GM12878 (cell line): ENCODE data around the gene CDC27. TPM values are rescaled to one million over a fixed set of nuclear protein-coding genes. Genes with fewer than 3 reads are reported as not detected.
"Not testable (repeated sequence)": the region's sequence is repeated elsewhere in the genome, so short reads cannot be mapped to it uniquely, and the experiment has no call there.

Source experiments
- ATAC-seq: fragments of 200-7000 bp; cut with Tn5 transposase; 3 replicates; pipeline ENCODE4 v1.9.1; 2020; ENCODE audit warnings: mild to moderate bottlenecking, moderate library complexity
- BruUV-seq: library from RNA; stranded (reverse); fragments of 400-500 nt; replicated peaks from 2 replicates; lab custom pipeline; 2021; lab: Mats Ljungman, UMichigan
- CTCF ChIA-PET: fragments of 300-600 bp; sonication (Branson Sonifier 250); formaldehyde crosslinking; extraction: SDS; loops from one replicate; lab custom pipeline; 2021; ENCODE audit warnings: inconsistent platforms; lab: Yijun Ruan, JAX
- POLR2A ChIA-PET: fragments of 350-600 bp; formaldehyde crosslinking; extraction: SDS; loops from one replicate; lab custom pipeline; 2021; ENCODE audit warnings: inconsistent platforms; lab: Charles Lee
- RAD21 ChIA-PET: fragments of 300-600 bp; sonication (Branson Sonifier 250); formaldehyde crosslinking; loops from one replicate; lab custom pipeline; 2023; ENCODE audit warnings: antibody characterized with exemption; ENCODE audit not compliant: unreplicated experiment; lab: Charles Lee
- SMC1A ChIA-PET: fragments of 300-600 bp; sonication (Branson Sonifier 250); formaldehyde crosslinking; loops from one replicate; lab custom pipeline; 2023; ENCODE audit not compliant: unreplicated experiment, uncharacterized antibody; lab: Charles Lee
- DNase-seq: peaks from one replicate; pipeline ENCODE4 v3.0.0-alpha.2; 2011; ENCODE audit warnings: low read depth, low spot score
- FAIRE-seq: peaks from 3 replicates; lab custom pipeline; 2011; peaks lifted over from hg19 to GRCh38; lab: Jason Lieb, UNC
- H2AFZ ChIP-seq: 2 replicates; pipeline ENCODE4 v1.6.0; 2011; ENCODE audit warnings: low read depth, low read length, control low read depth; ENCODE audit not compliant: control insufficient read depth
- H3K27ac ChIP-seq: 2 replicates; pipeline ENCODE4 v1.5.1; 2011; ENCODE audit warnings: control low read depth; ENCODE audit not compliant: control insufficient read depth, insufficient read depth
- H3K27me3 ChIP-seq, 2 experiments: replicated peaks in 1 of 2; 2 replicates each; pipeline versions ENCODE4 v1.6.0 to v1.6.1; 2011; ENCODE audit warnings: low read length in 1 of 2; ENCODE audit not compliant: control insufficient read depth in 2 of 2, insufficient read depth in 2 of 2
- H3K36me3 ChIP-seq, 2 experiments: 2 replicates each; pipeline ENCODE4 v1.5.1; 2011; ENCODE audit warnings: low read length in 1 of 2; ENCODE audit not compliant: control insufficient read depth in 2 of 2, insufficient read depth in 2 of 2
- H3K4me1 ChIP-seq: 2 replicates; pipeline ENCODE4 v1.6.1; 2011; ENCODE audit warnings: mild to moderate bottlenecking, low read length, moderate library complexity, mixed read lengths; ENCODE audit not compliant: control insufficient read depth, insufficient read depth
- H3K4me2 ChIP-seq: 2 replicates; pipeline ENCODE4 v1.6.0; 2011; ENCODE audit warnings: control low read depth; ENCODE audit not compliant: control insufficient read depth, insufficient read depth
- H3K4me3 ChIP-seq: fragments of 200-600 bp; sonication (generic); 2 replicates; pipeline ENCODE4 v1.5.1; 2016
- H3K79me2 ChIP-seq: 2 replicates; pipeline ENCODE4 v1.6.0; 2011; ENCODE audit warnings: low read length; ENCODE audit not compliant: control insufficient read depth, insufficient read depth
- H3K9ac ChIP-seq: 2 replicates; pipeline ENCODE4 v1.8.0; 2011; ENCODE audit warnings: low read length, control low read depth, mixed read lengths; ENCODE audit not compliant: control insufficient read depth, insufficient read depth
- H3K9me3 ChIP-seq: replicated peaks from 3 replicates; pipeline ENCODE4 v1.5.1; 2011; ENCODE audit warnings: mild to moderate bottlenecking, low read length; ENCODE audit not compliant: control insufficient read depth, insufficient read depth
- H4K20me1 ChIP-seq: 2 replicates; pipeline ENCODE4 v1.6.0; 2011; ENCODE audit not compliant: control insufficient read depth, insufficient read depth
- ZNF622 ChIP-seq: fragments of 450-650 bp; IDR thresholded peaks from 2 replicates; pipeline ENCODE4 v1.6.1; 2017; ENCODE audit warnings: mild to moderate bottlenecking, inconsistent platforms
- WGBS: methylation state at CpG from one replicate; pipeline ENCODE4 v1.1.6; 2016; ENCODE audit warnings: low lambda C conversion rate; ENCODE audit not compliant: insufficient replicate concordance, insufficient coverage; ENCODE audit errors: missing lambda C conversion rate; 5-methylcytosine and 5-hydroxymethylcytosine counted together
- in situ Hi-C: fragments of 300-500 bp; cut with MboI; formaldehyde crosslinking; loops from 9 replicates; pipeline ENCODE4 v1.14.3; 2018; ENCODE audit warnings: mixed read lengths
- intact Hi-C: fragments of 100-400 bp; cut with micrococcal nuclease; formaldehyde crosslinking; loops from one replicate; pipeline ENCODE4 v1.14.2; 2022; ENCODE audit not compliant: unreplicated experiment
- polyA plus RNA-seq, 11 experiments: library from polyadenylated mRNA; depleted of rRNA in 4 of 11; unstranded in 6 of 11; stranded (reverse) in 5 of 11; fragments of >200 nt; fragmentation: Nextera tagmentation in 4 of 11; fragmentation: Illumina TruSeq in 1 of 11; extraction: Ambion mirVana in 4 of 11; extraction: Trizol in 1 of 11; gene quantifications; 1 replicate in 1 of 11; 2 replicates in 10 of 11; pipeline versions ENCODE4 v1.2.1 to v1.2.3, GENCODE V29; 2011 to 2016; ENCODE audit warnings: inconsistent platforms in 2 of 11, missing spikeins in 2 of 11, low read depth in 1 of 11
- total RNA-seq, 4 experiments: library from RNA; depleted of rRNA in 3 of 4; stranded (reverse); fragments of >200 nt in 3 of 4; fragmentation: Illumina TruSeq in 1 of 4; extraction: Trizol in 1 of 4; gene quantifications; 2 replicates each; pipeline versions ENCODE4 v1.2.1 to v1.2.3, GENCODE V29; 2013 to 2021
- TF ChIP-seq, protein P1 (sequence below): fragments of 450-650 bp; IDR thresholded peaks from 2 replicates; pipeline ENCODE4 v1.6.1; 2017; ENCODE audit warnings: mild to moderate bottlenecking

The CDC27 gene
- total and polyA plus RNA-seq, 10 of the 15 experiments (the other 5 are each of a cell fraction or from before 2014, with no cell fraction given) = 23.2 to 138 (median 97.8) TPM

GRCh38 chr17:47184681-47185080 is 4.4 kb downstream of the CDC27 start:
- no peak for DNase-seq
- no TSS peak for BruUV-seq
- no peaks in the 10 kb centered on the region; the same call in 1 of the 2 replicates for H4K20me1 ChIP-seq
- H3K4me3 ChIP-seq = peak overlapping the region; percentile 43; the same call in 1 of the 2 replicates
- H3K36me3 ChIP-seq = peaks cover 2 to 8% of the 10 kb centered on the region in 2 experiments; a peak in 3 of 4 replicates
- H3K4me1 ChIP-seq = no peaks in the 10 kb centered on the region
- no peak for ATAC-seq
- no peak overlapping the region for H3K27ac ChIP-seq
- peaks cover 86% of the 10 kb centered on the region for H3K79me2 ChIP-seq
- intact Hi-C loops (no loop called here), in situ Hi-C loops (no loop called here)
- H3K9ac ChIP-seq = no peak overlapping the region
- POLR2A ChIA-PET = interaction anchor here (0.8 to 1.5 kb wide), 5 partner anchors 10 to 21 kb away, joined by 3 to 6 read pairs (median 3); no protein-coding TSS in a partner anchor
- H3K9me3 ChIP-seq = no peaks in the 10 kb centered on the region
- RAD21 ChIA-PET = interaction anchor here (0.7 to 4.6 kb wide), 4 partner anchors 19 to 478 kb away, joined by 3 to 21 read pairs (median 3); no protein-coding TSS in a partner anchor
- CTCF ChIA-PET = interaction anchor here (1.0 to 2.9 kb wide), 6 partner anchors 14 to 242 kb away, joined by 3 to 10 read pairs (median 4); partner anchors contain the start of gene EFCAB13
- H2AFZ ChIP-seq = no peak overlapping the region
- TF ChIP-seq, protein P1, sequence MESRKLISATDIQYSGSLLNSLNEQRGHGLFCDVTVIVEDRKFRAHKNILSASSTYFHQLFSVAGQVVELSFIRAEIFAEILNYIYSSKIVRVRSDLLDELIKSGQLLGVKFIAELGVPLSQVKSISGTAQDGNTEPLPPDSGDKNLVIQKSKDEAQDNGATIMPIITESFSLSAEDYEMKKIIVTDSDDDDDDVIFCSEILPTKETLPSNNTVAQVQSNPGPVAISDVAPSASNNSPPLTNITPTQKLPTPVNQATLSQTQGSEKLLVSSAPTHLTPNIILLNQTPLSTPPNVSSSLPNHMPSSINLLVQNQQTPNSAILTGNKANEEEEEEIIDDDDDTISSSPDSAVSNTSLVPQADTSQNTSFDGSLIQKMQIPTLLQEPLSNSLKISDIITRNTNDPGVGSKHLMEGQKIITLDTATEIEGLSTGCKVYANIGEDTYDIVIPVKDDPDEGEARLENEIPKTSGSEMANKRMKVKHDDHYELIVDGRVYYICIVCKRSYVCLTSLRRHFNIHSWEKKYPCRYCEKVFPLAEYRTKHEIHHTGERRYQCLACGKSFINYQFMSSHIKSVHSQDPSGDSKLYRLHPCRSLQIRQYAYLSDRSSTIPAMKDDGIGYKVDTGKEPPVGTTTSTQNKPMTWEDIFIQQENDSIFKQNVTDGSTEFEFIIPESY = peak; percentile 53; the same call in 1 of the 2 replicates
- no peak for TF ChIP-seq ZNF622
- TF ChIP-seq, all 136 proteins: peak for 1
- WGBS = 91% methylated on average over 6 of the region's 6 CpGs
- SMC1A ChIA-PET = interaction anchor here (0.8 to 5.6 kb wide), 8 partner anchors 9 to 131 kb away, joined by 3 to 52 read pairs (median 3); no protein-coding TSS in a partner anchor
- no peak for FAIRE-seq
- peak overlapping the region; percentile 46 for H3K4me2 ChIP-seq
- H3K27me3 ChIP-seq = no peaks in the 10 kb centered on the region

DNA sequence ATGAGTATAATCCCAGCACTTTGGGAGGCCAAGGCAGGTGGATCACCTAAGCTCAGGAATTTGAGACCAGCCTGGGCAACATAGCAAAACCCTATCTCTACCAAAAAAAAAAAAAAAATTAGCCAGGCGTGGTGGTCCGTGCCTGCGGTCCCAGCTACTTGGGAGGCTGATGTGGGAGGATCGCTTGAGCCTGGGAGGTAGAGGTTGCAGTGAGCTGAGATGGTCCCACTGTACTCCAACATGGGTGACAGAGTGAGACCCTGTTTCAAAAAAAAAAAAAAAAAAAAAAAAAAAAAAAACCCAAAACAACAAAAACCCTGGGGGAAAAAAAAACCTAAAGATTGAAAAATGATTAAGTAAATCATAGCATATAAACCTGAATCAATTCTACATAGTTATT is 8.1 kb downstream of the CDC27 start:
- ATAC-seq, H3K4me1 ChIP-seq, BruUV-seq, in situ Hi-C loops, H2AFZ ChIP-seq, H3K4me3 ChIP-seq, DNase-seq, H3K27me3 ChIP-seq, H3K27ac ChIP-seq, H3K9me3 ChIP-seq, H4K20me1 ChIP-seq, H3K9ac ChIP-seq, FAIRE-seq, H3K4me2 ChIP-seq, intact Hi-C loops: not testable (repeated sequence)
- ChIA-PET CTCF (interaction anchor here (0.6 to 3.9 kb wide), 3 partner anchors 9 to 1801 kb away, joined by 3 to 14 read pairs (median 5); partner anchors contain the start of gene CDC27), RAD21 (interaction anchor here (0.6 to 0.7 kb wide), 2 partner anchors 27 to 1076 kb away, joined by 3 to 4 read pairs; no protein-coding TSS in a partner anchor), POLR2A (interaction anchor here (0.6 to 1.0 kb wide), 3 partner anchors 10 to 93 kb away, joined by 3 to 4 read pairs (median 4); no protein-coding TSS in a partner anchor), SMC1A (interaction anchor here (1.3 to 2.1 kb wide), 5 partner anchors 8 to 25 kb away, joined by 3 to 15 read pairs (median 4); no protein-coding TSS in a partner anchor)
- 100% methylated on average over 4 of the region's 4 CpGs for WGBS
- H3K36me3 ChIP-seq = peaks cover 2 to 11% of the 10 kb centered on the region in 2 experiments
- H3K79me2 ChIP-seq = peaks cover 86% of the 10 kb centered on the region
